HG02884 (cell line): Measurements from ENCODE around the gene COL25A1.
"Not testable (repeated sequence)": the region's sequence is repeated elsewhere in the genome, so short reads cannot be mapped to it uniquely, and the experiment has no call there.

Experiments
- ATAC-seq: cut with Tn5 transposase; IDR thresholded peaks from one replicate; pipeline ENCODE4 v1.9.1; 2021; ENCODE audit warnings: mild to moderate bottlenecking, moderate library complexity; ENCODE audit not compliant: unreplicated experiment

The COL25A1 gene

GRCh38 chr4:108972613-108973283 lies 329.7 kb downstream of the COL25A1 start:
- peak; percentile 63 for ATAC-seq

DNA sequence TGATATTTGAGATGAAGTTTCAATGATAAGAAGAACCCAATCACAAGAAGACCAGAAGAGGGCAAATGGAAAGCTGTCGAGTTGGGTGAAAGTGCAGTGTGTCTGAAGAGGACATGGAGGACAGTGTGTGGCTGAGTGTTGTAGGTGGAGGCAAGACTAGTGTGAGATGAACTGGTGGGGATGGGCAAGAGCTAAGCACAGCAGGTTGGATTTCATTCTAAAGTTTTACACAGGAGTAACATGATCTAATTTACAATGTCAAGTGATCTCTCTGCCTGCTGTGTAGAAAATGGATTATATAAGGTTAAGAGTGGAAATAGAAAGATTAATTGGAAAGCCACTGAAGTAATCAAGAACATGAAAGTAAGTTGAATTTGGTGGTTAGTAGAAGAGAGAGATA lies 331.0 kb downstream of the COL25A1 start:
- ATAC-seq = no peak

- ATAC-seq = no peak
Measured at GRCh38 chr4:108965472-108966076, 336.9 kb downstream of the COL25A1 start.

- ATAC-seq = no peak
Measured at GRCh38 chr4:108965016-108965415, 337.4 kb downstream of the COL25A1 start.

- ATAC-seq = no peak
Measured at GRCh38 chr4:108963910-108964309, 338.5 kb downstream of the COL25A1 start.

GRCh38 chr4:108959491-108959890 lies 343.0 kb downstream of the COL25A1 start:
- no peak for ATAC-seq

DNA sequence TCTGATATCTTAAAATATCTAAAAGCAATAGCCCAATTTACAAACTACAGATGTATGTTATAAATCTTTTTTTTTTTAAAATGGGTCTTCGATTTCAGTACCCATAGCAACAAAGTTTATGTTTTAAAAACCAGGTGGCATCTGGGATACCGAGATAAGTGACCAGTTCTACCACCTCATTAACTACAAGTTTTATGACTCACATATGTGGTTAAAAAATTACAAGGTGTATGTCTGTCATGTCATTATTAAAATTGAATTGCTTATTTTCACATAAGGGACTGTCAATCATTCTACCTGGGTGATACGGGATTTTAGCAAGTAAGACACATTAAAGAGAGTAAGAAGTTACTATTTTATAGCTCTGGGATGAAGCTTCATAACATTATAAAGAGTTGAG lies 347.6 kb downstream of the COL25A1 start:
- no peak for ATAC-seq

- no peak for ATAC-seq
Measured at GRCh38 chr4:108953941-108954340, 348.5 kb downstream of the COL25A1 start.

- ATAC-seq = no peak
Measured at GRCh38 chr4:108950158-108950915, 352.1 kb downstream of the COL25A1 start.

DNA sequence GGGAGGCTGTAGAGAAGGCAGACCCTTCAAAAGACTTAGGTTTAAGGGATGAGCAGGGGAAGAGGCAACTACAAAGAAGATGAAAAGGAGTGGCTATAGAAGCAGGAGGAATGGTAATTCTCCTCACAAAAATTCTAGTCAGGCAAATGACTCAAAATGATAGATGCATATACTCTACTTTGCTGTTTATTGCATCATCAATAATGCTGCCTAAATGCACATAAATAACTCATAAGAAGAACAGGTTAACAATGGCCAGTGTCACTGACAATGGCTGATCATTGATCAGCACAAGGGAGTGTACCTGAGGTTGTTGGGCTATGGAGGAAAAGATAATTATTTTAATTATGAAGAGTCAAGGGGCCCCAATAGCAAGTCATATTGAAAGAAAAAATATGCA lies 354.9 kb downstream of the COL25A1 start:
- ATAC-seq = no peak

GRCh38 chr4:108946237-108946636 lies 356.2 kb downstream of the COL25A1 start:
- no peak for ATAC-seq

DNA sequence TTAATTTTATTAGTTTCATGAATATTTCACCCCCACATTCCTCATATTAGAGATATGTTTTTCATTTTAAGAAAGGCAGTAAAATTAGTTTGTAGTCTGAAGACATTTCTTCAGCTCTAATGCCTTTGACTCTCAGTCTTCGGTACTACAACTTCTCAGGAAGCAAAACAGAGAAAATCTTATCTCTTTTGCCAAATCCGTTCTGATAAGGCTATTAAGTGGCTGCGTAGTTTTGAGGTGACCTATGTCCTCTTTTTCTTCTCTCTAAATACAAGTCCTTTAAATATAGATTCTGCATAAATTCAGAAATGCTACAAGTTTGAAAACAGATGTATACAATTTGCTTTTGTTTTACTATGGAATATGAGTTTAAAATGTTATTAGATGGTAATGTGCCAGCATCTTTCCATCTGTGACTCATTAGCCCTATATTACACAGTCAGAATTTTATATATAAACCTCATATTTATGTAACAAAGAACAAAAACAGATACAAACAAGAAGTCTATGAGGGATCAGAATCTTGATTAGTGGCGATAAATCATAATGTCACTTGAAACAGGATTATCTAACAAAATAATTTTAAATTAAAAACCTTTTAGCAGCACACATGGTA lies 358.4 kb downstream of the COL25A1 start:
- ATAC-seq = no peak

DNA sequence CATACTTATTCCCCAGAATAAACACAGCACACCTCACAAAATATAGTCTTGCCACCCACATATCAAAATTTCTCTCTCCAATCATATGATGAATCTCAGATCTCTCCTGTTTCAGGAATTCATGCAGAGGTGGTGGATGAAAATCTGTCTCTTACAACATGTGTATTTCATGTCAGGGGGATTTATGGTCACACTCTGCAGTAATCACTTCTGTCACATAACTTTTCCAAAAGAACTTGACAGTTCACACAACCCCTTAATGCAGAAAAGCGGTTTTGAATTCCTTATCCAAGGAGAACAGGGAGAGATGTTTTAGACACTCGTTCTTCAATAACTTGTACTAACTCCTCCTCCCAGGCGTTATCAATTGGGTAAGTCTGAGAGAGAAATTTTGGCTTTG lies 359.1 kb downstream of the COL25A1 start:
- no peak for ATAC-seq

GRCh38 chr4:108941904-108942430 lies 360.5 kb downstream of the COL25A1 start:
- ATAC-seq = no peak

DNA sequence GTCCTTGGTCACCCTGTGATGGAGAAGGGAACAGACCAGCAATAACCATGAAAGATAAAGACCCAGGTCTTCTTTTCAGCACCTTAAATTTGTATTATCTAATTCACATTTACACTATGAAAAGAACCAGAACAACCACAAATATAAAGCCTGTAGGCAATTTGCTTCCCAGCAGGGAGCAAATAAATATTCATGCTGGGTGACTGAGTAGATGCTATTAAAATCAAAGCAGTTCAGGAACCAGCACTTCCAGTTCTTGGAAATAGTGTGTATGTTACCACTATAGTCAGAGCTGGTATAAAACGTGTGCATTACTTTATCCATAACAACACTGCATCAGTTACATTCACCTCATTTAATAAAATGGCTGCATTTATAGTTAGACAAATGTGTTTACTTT lies 361.8 kb downstream of the COL25A1 start:
- no peak for ATAC-seq

DNA sequence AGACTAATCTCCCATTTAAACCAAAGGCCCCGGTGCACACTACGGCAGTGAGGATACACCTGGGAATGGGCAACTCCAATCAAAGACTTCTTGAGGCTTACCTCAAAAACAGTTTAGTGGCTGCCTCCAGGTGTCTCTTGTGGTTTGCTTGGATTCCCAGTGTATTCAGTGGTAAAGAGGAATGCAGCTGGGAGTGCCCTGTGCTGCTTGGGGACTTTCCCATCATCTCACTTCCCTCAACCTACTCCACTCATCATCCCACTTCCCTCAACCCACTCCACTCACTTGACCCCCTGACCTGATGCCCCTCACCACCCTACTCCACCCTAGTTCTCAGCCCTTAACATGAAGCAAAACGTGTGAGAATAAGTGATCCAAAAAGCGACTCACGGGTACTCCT lies 362.3 kb downstream of the COL25A1 start:
- ATAC-seq = no peak

- ATAC-seq = no peak
Measured at GRCh38 chr4:108937066-108937465, 365.4 kb downstream of the COL25A1 start.

DNA sequence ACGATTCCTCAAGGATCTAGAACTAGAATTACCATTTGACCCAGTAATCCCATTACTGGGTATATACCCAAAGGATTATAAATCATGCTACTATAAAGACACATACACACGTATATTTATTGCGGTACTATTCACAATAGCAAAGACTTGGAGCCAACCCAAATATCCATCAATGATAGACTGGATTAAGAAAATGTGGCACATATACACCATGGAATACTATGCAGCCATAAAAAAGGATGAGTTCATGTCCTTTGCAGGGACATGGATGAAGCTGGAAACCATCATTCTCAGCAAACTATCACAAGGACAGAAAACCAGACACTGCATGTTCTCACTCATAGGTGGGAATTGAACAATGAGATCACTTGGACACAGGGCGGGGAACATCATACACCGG lies 368.5 kb downstream of the COL25A1 start:
- not testable (repeated sequence) for ATAC-seq

DNA sequence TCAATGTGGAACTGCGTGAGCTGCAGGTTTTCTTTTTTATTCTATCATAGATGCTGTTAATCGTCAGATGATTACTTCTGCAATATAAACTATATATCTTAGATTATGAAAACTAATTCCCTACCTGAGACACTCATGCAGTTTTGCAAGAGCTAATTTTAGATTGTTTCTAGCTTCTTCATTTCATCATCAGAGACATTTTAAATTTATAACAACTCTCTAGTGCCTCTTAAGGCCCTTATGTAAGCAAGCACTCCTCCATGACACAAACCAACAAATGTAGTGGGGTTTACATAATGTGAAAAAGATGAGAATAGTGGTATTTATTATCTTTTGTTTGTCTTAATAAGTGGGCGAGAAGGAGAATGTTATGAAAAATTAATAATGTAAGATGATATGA lies 369.4 kb downstream of the COL25A1 start:
- ATAC-seq = no peak

- ATAC-seq = no peak
Measured at GRCh38 chr4:108931926-108932325, 370.5 kb downstream of the COL25A1 start.

DNA sequence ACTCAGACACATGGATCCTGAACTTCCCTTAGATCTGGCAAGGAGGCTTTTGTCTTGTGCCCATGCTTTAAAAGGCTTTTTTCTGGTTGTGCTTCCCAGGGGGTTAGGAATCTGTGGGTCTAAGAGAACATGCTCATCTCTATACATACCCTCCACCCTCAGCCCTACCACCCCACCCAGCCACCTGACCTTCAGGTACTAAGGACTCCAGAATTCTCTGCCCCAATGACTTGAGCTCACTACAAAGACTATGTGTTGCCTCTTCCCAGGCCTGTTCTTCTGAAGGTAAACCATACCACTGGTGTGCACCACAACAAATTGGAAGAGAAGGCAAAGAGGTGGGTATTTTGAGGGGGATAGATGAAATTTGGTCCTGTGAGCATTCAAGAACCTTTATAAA lies 372.3 kb downstream of the COL25A1 start:
- no peak for ATAC-seq
